H1 (cell line): ENCODE measurements around the gene FGGY. TPM values are rescaled to one million over a fixed set of nuclear protein-coding genes. Genes with fewer than 3 reads are reported as not detected.

Source experiments
- CTCF ChIA-PET: fragments of 300-600 bp; sonication (Branson Sonifier 250); formaldehyde crosslinking; loops from one replicate; lab custom pipeline; 2021; ENCODE audit not compliant: partially characterized antibody; lab: Charles Lee
- POLR2A ChIA-PET: fragments of 300-600 bp; sonication (Branson Sonifier 250); formaldehyde crosslinking; loops from one replicate; lab custom pipeline; 2021; ENCODE audit warnings: inconsistent platforms; ENCODE audit not compliant: partially characterized antibody; lab: Charles Lee
- DNase-seq, 2 experiments: peaks; one replicate each; pipeline versions ENCODE4 v3.0.0 to v3.0.0-alpha.2; 2010 to 2022; ENCODE audit warnings: low spot score in 2 of 2, low read depth in 1 of 2, mixed read lengths in 1 of 2
- FAIRE-seq: peaks from 2 replicates; lab custom pipeline; 2011; peaks lifted over from hg19 to GRCh38; lab: Jason Lieb, UNC
- H2AFZ ChIP-seq: 2 replicates; pipeline ENCODE4 v1.8.1; 2012; ENCODE audit warnings: low read length, inconsistent platforms
- H2AK5ac ChIP-seq: 2 replicates; pipeline ENCODE4 v1.6.1; 2013; ENCODE audit warnings: low read depth, low read length
- H2BK120ac ChIP-seq: replicated peaks from 2 replicates; pipeline ENCODE3; 2013; ENCODE audit warnings: low read depth, low read length, inconsistent platforms
- H2BK12ac ChIP-seq: 2 replicates; pipeline ENCODE4 v1.6.1; 2013; ENCODE audit warnings: low read depth, low read length
- H2BK15ac ChIP-seq: 2 replicates; pipeline ENCODE4 v1.6.1; 2013; ENCODE audit warnings: low read length
- H2BK20ac ChIP-seq: 2 replicates; pipeline ENCODE4 v1.6.1; 2013; ENCODE audit warnings: low read length
- H2BK5ac ChIP-seq: 2 replicates; pipeline ENCODE4 v1.6.1; 2013; ENCODE audit warnings: low read depth, low read length
- H3K14ac ChIP-seq: 2 replicates; pipeline ENCODE4 v1.6.1; 2013; ENCODE audit warnings: inconsistent platforms; ENCODE audit not compliant: insufficient read length
- H3K18ac ChIP-seq: 2 replicates; pipeline ENCODE4 v1.6.1; 2013; ENCODE audit warnings: low read length; ENCODE audit errors: extremely low read depth
- H3K23ac ChIP-seq: 2 replicates; pipeline ENCODE4 v1.6.1; 2013; ENCODE audit warnings: inconsistent platforms; ENCODE audit not compliant: insufficient read length
- H3K23me2 ChIP-seq: 2 replicates; pipeline ENCODE4 v1.6.1; 2013; ENCODE audit warnings: low read depth, low read length
- H3K27ac ChIP-seq: 2 replicates; pipeline ENCODE4 v1.6.1; 2011; ENCODE audit warnings: low read depth, low read length, inconsistent platforms
- H3K27me3 ChIP-seq, 4 experiments: replicated peaks in 1 of 4; 1 replicate in 1 of 4; 2 replicates in 3 of 4; pipeline versions ENCODE4 v1.6.1 to v1.8.1; 2011 to 2013; ENCODE audit warnings: low read length in 3 of 4, mild to moderate bottlenecking in 3 of 4, inconsistent platforms in 2 of 4, mixed read lengths in 2 of 4, moderate library complexity in 1 of 4; ENCODE audit not compliant: control insufficient read depth in 3 of 4, insufficient read depth in 3 of 4; ENCODE audit errors: extremely low read depth in 1 of 4
- H3K36me3 ChIP-seq, 4 experiments: 2 replicates each; pipeline versions ENCODE4 v1.6.1 to v1.8.1; 2011 to 2013; ENCODE audit warnings: mild to moderate bottlenecking in 4 of 4, low read length in 3 of 4, moderate library complexity in 2 of 4, control low read depth in 1 of 4, inconsistent platforms in 1 of 4; ENCODE audit not compliant: insufficient read depth in 4 of 4, control insufficient read depth in 2 of 4
- H3K4ac ChIP-seq: replicated peaks from 2 replicates; pipeline ENCODE3; 2013; ENCODE audit warnings: low read length, low read depth, mixed read lengths, inconsistent platforms; ENCODE audit not compliant: insufficient read length
- H3K4me1 ChIP-seq, 4 experiments: replicated peaks in 1 of 4; 1 replicate in 1 of 4; 2 replicates in 3 of 4; pipeline versions ENCODE4 v1.6.1 to v1.8.1; 2011 to 2013; ENCODE audit warnings: low read length in 3 of 4, inconsistent platforms in 2 of 4, mixed read lengths in 1 of 4; ENCODE audit not compliant: insufficient read depth in 4 of 4, control insufficient read depth in 3 of 4
- H3K4me2 ChIP-seq, 2 experiments: 2 replicates each; pipeline versions ENCODE4 v1.6.1 to v1.8.1; 2011 to 2013; ENCODE audit warnings: low read depth in 2 of 2, low read length in 2 of 2, control low read depth in 1 of 2, inconsistent platforms in 1 of 2, mild to moderate bottlenecking in 1 of 2; ENCODE audit not compliant: insufficient read depth in 1 of 2
- H3K4me3 ChIP-seq, 4 experiments: fragments of 200-600, 300-600 bp in 1 of 4; sonication (generic), shearing (Covaris generic), sonication (Bioruptor Twin) in 1 of 4; 2 replicates each; pipeline versions ENCODE4 v1.5.1 to v1.8.1; 2011 to 2016; ENCODE audit warnings: low read length in 4 of 4, low read depth in 3 of 4, control low read depth in 2 of 4, inconsistent platforms in 2 of 4, mild to moderate bottlenecking in 2 of 4, mixed read lengths in 1 of 4, moderate library complexity in 1 of 4; ENCODE audit not compliant: insufficient read depth in 2 of 4; ENCODE audit errors: extremely low read depth in 1 of 4
- H3K56ac ChIP-seq: replicated peaks from 2 replicates; pipeline ENCODE3; 2013; ENCODE audit warnings: low read depth, mild to moderate bottlenecking, mixed read lengths, low read length, inconsistent platforms; ENCODE audit not compliant: insufficient read length
- H3K79me1 ChIP-seq: 2 replicates; pipeline ENCODE4 v1.6.1; 2013; ENCODE audit warnings: low read depth, low read length, control low read depth
- H3K79me2 ChIP-seq, 2 experiments: 2 replicates each; pipeline versions ENCODE4 v1.6.1 to v1.8.1; 2012 to 2013; ENCODE audit warnings: low read length in 2 of 2, mild to moderate bottlenecking in 2 of 2, inconsistent platforms in 1 of 2; ENCODE audit not compliant: insufficient read depth in 2 of 2, control insufficient read depth in 1 of 2
- H3K9ac ChIP-seq, 4 experiments: replicated peaks in 1 of 4; 1 replicate in 1 of 4; 2 replicates in 3 of 4; pipeline versions ENCODE4 v1.6.1 to v1.8.1; 2011 to 2013; ENCODE audit warnings: low read depth in 3 of 4, low read length in 3 of 4, control low read depth in 2 of 4, mild to moderate bottlenecking in 2 of 4, moderate library complexity in 2 of 4, inconsistent platforms in 1 of 4; ENCODE audit errors: extremely low read depth in 1 of 4
- H3K9me3 ChIP-seq, 2 experiments: 2 replicates each; pipeline versions ENCODE4 v1.6.1 to v1.8.1; 2012 to 2013; ENCODE audit warnings: mild to moderate bottlenecking in 2 of 2, moderate library complexity in 2 of 2, control low read depth in 1 of 2, inconsistent platforms in 1 of 2, low read depth in 1 of 2, low read length in 1 of 2, mixed read lengths in 1 of 2; ENCODE audit not compliant: insufficient read depth in 2 of 2
- H4K20me1 ChIP-seq, 2 experiments: replicated peaks in 1 of 2; 2 replicates each; pipeline versions ENCODE3 to v1.8.1; 2011 to 2013; ENCODE audit warnings: inconsistent platforms in 2 of 2, low read length in 2 of 2, mild to moderate bottlenecking in 1 of 2; ENCODE audit not compliant: insufficient read depth in 2 of 2, control insufficient read depth in 1 of 2
- H4K5ac ChIP-seq: 2 replicates; pipeline ENCODE4 v1.6.1; 2013; ENCODE audit warnings: low read length, low read depth, mixed read lengths, inconsistent platforms; ENCODE audit not compliant: insufficient read length
- H4K8ac ChIP-seq: 2 replicates; pipeline ENCODE4 v1.8.0; 2013; ENCODE audit warnings: mild to moderate bottlenecking, moderate library complexity, low read length, inconsistent platforms; ENCODE audit not compliant: insufficient read depth; ENCODE audit errors: extremely low read depth
- H4K91ac ChIP-seq: replicated peaks from 2 replicates; pipeline ENCODE3; 2013; ENCODE audit warnings: low read length, mixed read lengths, inconsistent platforms; ENCODE audit not compliant: insufficient read length
- BRCA1 ChIP-seq: IDR thresholded peaks from 2 replicates; pipeline ENCODE4 v1.6.1; 2012; ENCODE audit warnings: low read depth, low read length, improper control_type of control experiment
- CBX5 ChIP-seq: fragments of 300-800, 300-1000 bp; sonication (generic); IDR thresholded peaks from 2 replicates; pipeline ENCODE4 v1.7.1; 2016; ENCODE audit warnings: antibody characterized with exemption, low read length, low read depth
- NANOG ChIP-seq: IDR thresholded peaks from 2 replicates; pipeline ENCODE4 v1.6.1; 2011; ENCODE audit warnings: low read length, low read depth, mild to moderate bottlenecking, inconsistent platforms; ENCODE audit not compliant: insufficient read depth, poor library complexity, severe bottlenecking
- TAF7 ChIP-seq: optimal IDR thresholded peaks from 2 replicates; pipeline ENCODE3; 2011; ENCODE audit warnings: low read depth, mild to moderate bottlenecking, inconsistent platforms, low read length, moderate library complexity, borderline replicate concordance
- WGBS, 2 experiments: shearing (Covaris generic) in 1 of 2; methylation state at CpG; one replicate each; pipeline versions ENCODE4 v1.1.6 to v1.1.7; 2013 to 2015; ENCODE audit warnings: low lambda C conversion rate in 2 of 2, mixed read lengths in 2 of 2, inconsistent platforms in 1 of 2, low coverage in 1 of 2, missing lambda C conversion rate in 1 of 2; ENCODE audit not compliant: insufficient replicate concordance in 2 of 2, insufficient coverage in 1 of 2, insufficient read length in 1 of 2; ENCODE audit errors: extremely low coverage in 1 of 2, missing lambda C conversion rate in 1 of 2; 5-methylcytosine and 5-hydroxymethylcytosine counted together
- polyA plus RNA-seq, 7 experiments: library from polyadenylated mRNA; depleted of rRNA in 3 of 7; stranded (reverse) in 5 of 7; unstranded in 2 of 7; fragments of >200 nt in 5 of 7; fragments of 200-250 nt in 2 of 7; gene quantifications; 1 replicate in 5 of 7; 2 replicates in 1 of 7; 4 replicates in 1 of 7; pipeline versions ENCODE4 v1.2.1 to v1.2.3, GENCODE V29; 2011 to 2013; ENCODE audit warnings: missing spikeins in 2 of 7, mixed read lengths in 2 of 7
- total RNA-seq: library from RNA; stranded (reverse); fragmentation: NEBNext Ultra II Directional; extraction: Animal tissue kit (Norgen Biotek cat#: 25700); gene quantifications from 2 replicates; pipeline ENCODE4 v1.2.1, GENCODE V29; 2021

The FGGY gene
- total and polyA plus RNA-seq, 2 of the 8 experiments (the other 6 are each of a cell fraction or from before 2014, with no cell fraction given) = 10.3 to 12.5 TPM

- no peak overlapping the region for H4K8ac ChIP-seq
- H3K9ac ChIP-seq = no peak overlapping the region
- H2BK120ac ChIP-seq = no peak overlapping the region
- H2BK20ac ChIP-seq = no peak overlapping the region
- no peak for FAIRE-seq
- H3K36me3 ChIP-seq = no peaks in the 10 kb centered on the region
- no peak overlapping the region for H3K4ac ChIP-seq
- H3K4me3 ChIP-seq = no peak overlapping the region
- CTCF ChIA-PET = no interaction called here
- H4K91ac ChIP-seq = no peak overlapping the region
- H3K9me3 ChIP-seq = no peaks in the 10 kb centered on the region
- POLR2A ChIA-PET = interaction anchor here (0.6 kb wide), 1 partner anchor 694 kb away, joined by 3 read pairs; the partner anchor contains the start of gene JUN
- H2BK12ac ChIP-seq = no peak overlapping the region
- H3K14ac ChIP-seq = no peak overlapping the region
- H3K27me3 ChIP-seq = peaks cover 0 to 1% (median 0%) of the 10 kb centered on the region in 4 experiments; a peak in 1 of 7 replicates
- H3K23me2 ChIP-seq = no peaks in the 10 kb centered on the region
- peaks cover 0 to 3% (median 0%) of the 10 kb centered on the region in 4 experiments; a peak in 1 of 7 replicates for H3K4me1 ChIP-seq
- H3K18ac ChIP-seq = no peak overlapping the region
- no peak overlapping the region for H2AK5ac ChIP-seq
- TF ChIP-seq NANOG (no peak), CBX5 (no peak), BRCA1 (no peak), TAF7 (no peak)
- no peak overlapping the region for H2BK15ac ChIP-seq
- H3K79me1 ChIP-seq = no peaks in the 10 kb centered on the region
- H4K20me1 ChIP-seq = no peaks in the 10 kb centered on the region
- H4K5ac ChIP-seq = no peak overlapping the region
- no peak overlapping the region for H2BK5ac ChIP-seq
- no peaks in the 10 kb centered on the region for H3K79me2 ChIP-seq
- DNase-seq = no peak
- no peak overlapping the region for H3K27ac ChIP-seq
- no peak overlapping the region for H3K56ac ChIP-seq
- H3K4me2 ChIP-seq = no peak overlapping the region
- WGBS, 2 experiments = 93% methylated on average over 4 of the region's 4 CpGs; no CpG with 5 or more reads in 1 of the 2 experiments
- no peak overlapping the region for H2AFZ ChIP-seq
- no peak overlapping the region for H3K23ac ChIP-seq
Observed at GRCh38 chr1:59477867-59478266, 181.0 kb downstream of the FGGY start.
